GM04504 (cell line): ENCODE measurements around the gene NKPD1.
"Not testable (repeated sequence)": the region's sequence is repeated elsewhere in the genome, so short reads cannot be mapped to it uniquely, and the experiment has no call there.

ENCODE experiments used
- DNase-seq: peaks from one replicate; pipeline ENCODE4 v3.0.0-alpha.2; 2012; ENCODE audit warnings: low read depth

The NKPD1 gene

DNA sequence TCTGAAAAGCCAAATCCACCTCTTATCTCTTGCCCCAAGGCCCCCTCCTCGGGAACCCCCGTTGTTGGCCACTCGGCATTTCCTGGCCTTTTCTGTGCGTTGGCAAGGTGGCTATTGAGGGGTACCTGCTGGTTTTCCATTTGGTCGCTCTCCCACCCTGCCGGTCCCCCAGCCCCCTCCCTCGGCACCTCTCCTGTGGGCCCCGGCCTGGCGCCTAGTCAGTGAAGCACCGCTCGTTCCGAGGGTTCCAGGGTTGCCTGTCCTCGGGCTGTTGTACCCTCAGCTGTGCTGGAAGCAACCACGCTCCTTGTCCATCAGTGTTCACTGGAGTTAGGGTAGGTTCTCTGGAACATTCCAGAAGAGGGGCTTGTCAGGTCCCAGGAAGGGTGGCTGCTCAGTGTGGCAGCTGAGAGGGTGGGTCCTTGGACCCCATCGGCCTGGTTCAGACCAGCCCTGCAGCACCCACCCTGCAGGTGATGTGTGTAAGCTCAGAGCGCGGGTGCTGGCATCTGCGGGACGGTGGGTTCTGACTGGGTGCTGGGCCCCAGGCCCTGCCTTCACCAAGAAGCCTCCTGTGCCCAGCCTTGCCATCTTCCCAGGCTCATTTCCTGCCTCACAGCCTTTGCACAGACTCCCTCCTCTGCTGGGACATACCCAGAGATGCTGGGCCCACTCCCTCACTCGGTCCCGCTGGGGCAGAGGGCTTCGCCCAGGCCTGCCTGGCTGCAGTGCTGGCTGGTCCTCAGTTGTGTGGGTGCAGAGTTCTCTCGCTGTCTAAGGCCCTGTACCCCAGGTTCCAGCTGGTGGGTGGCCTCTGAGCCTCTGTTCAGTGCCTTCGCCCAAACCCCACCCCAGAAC, 21.3 kb downstream of the NKPD1 start:
- DNase-seq = no peak

DNA sequence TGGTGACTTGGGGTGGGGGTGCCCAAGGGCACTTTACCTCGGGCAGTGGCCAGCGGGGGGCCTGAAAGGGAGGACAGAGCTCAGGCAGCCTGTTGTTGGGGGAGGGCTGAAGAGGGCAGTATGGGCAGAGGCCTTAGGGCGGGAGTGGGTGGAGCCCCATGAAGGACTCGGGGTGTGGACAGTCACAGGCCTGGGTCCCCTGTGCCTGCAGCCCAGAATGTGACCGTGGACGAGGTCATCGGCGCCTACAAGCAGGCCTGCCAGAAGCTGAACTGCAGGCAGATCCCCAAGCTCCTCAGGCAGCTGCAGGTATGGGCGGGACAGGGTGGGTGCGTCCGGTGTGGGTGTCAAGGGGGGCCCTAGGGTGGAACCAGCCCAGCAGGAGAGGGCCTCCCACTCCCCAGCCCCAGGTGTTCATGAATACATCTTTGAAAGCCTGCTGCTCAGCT, 22.5 kb downstream of the NKPD1 start:
- no peak for DNase-seq

DNA sequence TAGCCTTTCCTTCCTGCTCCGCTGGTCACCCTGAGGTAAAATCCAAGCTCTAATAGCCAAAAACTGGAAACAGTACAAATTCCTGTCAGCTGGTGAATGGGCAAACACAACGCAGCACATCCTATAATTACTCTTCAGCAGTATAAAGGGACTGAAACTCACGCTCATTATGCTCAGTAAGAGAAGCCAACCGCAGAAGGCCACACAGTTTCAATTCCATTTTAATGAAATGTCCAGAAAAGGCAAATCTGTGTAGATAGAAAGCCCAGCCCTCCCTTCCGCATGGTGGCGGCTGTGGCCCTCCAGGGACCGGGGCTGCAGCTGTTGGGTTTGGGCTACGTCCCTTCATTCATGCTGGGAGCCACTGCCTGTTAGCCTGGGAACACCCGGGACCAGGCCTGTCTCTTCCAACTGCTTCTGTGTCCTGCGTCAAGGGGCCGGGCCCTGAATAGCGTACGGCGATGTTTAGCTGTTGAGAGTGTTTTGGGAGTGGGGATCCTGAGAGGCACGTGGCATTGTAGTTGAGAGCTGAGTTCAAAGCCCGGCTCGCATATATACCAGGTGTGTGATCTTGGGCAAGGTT, 23.5 kb downstream of the NKPD1 start:
- DNase-seq = no peak

DNA sequence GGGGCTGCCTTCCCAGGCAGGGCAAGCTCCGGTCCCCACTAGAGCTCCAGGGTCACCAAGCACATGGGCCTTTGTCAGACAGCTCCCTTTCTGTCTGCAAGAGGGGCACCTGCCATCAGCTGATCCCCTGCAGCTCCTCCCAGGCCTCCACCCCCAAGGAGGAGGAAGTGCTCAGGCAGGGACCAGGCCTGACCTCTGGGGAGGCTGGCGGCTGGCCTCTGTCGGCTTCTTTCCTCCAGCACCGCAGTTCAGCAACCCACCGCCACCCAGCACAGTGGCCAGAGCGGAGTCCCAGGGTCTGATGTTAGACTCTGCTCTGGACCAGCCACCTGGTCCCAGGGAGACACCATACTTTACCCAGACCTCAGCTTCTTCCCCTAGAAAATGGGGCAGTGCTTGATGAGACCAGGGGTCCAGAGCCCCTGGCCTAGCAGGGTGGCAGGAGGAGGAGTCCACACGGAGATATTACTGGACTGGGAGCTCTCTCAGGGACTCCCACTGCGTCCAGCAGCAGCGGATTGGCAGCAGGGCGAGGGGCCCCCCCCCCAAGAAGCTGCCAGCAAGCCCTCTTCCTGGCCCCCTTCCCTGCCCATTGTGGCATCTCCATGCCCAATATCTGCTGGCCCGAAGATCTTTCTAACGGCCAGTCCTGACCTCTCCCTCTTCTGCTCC, 24.1 kb downstream of the NKPD1 start:
- DNase-seq = no peak

DNA sequence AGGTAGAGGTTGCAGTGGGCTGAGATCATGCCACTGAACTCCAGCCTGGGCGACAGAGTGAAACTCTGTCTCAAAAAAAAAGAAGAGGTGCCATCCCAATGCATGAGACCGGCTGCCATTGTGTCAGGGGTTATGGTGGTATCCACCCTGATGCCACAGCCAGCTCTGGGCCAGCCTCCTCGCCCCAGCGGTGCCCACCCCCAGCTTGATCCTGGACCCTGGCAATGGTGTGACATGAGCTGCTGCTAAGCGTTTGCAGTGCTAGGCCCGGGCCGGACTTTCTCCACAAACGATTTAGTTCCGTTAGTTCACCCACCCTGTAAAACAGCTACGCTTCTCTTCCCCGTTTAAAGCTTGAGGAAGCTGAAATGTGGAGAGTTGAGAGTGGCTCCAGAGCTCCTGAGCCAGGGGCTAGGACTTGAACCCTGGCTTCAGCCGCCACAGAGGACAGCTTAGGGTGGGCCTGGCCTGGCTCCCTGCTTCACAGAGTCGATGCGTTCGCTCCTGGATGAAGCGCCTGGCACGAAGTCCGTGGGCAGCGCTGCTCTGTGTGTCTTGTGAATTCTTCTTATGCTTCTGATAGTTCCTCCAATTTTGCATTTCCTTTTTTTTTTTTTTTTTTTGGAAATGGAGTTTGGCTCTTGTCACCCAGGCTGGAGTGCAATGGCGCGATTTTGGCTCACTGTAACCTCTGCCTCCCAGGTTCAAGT, 25.5 kb downstream of the NKPD1 start:
- DNase-seq = no peak

DNA sequence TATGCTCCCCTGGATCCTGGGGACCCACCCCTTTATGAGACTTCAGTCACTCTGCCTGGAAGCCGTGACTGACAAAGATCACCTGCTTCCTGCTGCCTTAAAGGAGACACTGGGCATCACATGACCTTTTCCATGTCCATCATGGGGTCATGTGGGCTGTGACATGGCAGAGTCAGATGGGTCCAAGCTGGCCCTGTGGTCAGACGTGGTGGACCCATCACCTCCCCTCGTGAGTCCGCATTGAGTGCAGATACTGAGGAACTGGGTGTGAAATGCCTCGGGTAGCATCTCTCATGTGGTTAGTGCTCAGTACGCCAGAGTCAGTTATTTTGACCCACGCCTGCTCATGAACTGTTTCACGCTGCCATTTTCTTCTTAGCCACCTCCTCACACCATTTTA, 27.1 kb downstream of the NKPD1 start:
- DNase-seq = no peak

DNA sequence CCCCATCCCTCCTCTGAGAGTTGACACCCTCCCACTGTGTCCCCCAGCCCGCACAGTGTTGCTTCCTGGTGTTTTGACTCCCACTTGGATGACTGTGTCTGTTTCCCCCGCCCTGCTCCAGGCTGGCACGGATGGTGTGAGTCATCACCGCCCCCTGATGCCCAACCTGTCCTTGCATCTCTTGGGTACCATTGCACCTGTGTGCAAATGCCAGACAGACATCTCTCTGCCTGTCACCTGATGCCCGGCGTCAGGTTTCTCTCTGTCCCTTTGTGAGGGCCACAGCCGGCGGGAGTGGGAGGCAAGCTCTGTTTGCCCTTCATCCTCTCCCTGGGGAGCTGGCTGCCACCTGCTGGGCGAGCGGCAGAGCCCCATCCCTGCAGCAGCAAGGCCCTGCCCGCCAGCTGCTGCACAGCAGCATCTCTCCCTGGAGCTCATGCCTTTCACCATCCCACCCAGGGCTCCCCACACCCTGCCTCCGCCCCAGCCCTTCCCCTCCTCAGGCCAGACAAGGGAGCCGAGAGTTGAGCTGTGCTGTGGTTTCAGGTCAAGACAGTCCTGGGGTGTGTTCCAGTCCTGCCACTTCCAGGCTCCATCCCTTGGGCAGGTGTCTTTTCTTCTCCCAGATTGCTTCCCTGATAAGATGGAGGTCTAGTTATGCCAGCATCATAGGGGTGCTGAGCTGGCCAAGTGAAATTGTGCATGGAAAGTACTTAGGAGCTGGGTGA, 29.7 kb downstream of the NKPD1 start:
- no peak for DNase-seq

DNA sequence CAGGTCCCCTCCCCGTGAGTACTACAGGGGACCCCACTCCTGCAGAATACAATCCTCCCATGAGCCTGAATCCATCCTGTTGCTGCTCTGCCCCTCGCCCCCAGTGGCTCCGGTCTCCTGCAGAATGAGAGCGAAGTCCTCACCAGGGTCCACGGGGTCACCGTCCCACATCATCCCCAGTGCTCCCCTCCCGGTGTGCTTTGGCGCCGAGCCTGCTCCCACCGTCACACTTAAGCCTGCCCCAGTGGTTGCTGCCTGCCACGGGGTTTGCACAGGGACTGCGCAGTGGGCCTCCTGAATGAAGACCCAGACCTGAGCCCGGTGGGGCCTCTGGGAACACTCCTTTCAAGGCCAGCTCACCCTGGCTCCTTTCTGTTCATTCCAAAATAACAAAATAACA, 30.5 kb downstream of the NKPD1 start:
- no peak for DNase-seq

DNA sequence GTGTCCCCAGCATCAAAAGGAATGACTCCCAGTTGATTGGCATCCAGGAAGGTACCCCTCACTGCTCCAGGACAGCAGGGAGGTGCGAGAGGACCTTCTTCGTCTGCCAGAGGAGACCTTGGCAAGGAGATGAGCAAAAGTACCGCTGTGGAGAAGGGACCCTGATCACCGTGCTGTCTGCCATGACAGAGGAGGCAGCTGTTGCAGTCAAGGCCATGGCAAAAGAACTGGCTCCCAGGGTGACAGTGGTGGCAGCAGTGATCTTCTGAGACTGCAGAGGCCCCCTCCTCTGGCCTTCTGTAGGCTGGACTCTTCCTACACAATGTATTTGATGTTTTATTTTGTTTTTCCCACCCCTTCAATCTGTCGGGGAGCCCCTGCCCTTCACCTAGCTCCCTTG, 32.0 kb downstream of the NKPD1 start:
- no peak for DNase-seq

DNA sequence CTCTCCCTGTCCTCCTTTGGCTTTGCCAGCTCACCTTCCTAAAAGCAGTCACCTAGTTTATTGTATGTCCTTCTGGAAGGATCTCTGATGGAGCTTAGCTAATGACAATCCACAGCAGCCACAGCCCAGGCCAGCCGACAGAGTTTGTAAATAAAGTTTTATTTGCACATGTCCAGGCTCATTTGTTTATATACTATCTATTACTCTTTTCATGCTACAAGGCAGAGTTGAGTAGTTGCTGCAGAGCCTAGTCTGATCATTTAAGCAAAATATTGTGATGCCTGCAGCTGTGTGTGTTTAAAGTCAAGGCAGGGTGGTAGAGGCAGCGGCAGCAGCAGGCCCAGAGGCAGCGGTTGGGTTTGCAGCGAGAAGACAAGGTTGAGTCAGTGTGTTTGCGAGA, 32.6 kb downstream of the NKPD1 start:
- DNase-seq = no peak

DNA sequence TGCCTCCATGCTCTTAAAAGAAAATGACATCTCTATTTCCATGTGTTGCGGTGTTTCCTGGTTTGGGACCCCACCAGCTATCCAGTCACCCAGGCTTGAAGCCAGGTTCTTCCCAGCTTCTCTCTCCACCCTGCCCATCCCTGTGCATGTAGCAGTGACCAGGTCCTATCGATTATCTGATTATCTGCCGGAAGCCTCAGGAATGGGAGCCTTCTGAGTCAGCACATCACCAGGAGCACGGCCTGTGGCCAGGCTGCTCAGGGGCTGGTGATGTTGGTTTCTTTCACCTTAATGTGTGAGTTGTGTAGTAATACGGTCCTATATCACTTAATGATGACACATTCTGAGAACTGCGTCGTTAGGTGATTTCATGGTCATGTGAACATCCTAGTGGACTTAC, 34.1 kb downstream of the NKPD1 start:
- DNase-seq = no peak

DNA sequence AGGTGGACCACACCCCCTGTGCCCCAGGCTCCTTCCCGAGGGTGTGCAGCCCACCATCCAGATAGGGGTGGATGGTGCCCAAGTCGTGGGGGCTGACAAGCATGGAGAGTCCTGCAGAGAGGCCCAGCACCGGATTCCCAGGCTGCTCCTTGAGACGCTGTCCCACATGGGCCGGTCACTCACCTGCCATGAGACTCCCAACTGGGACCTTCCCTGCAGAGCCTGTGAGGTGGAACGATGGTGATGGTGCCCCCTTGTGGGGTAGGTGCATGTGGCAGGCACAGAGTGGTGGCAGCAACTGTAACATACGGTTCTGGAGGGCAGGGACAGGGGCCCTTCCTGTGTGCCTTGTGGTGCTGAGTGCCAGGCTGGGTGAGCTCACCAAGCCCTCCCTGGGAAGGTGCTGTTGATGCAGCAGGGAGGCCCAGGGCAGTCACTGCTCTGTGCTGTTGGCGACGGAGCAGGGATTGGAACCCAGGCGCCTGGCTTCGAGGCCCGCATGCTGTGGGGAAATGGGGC, 34.7 kb downstream of the NKPD1 start:
- peak; percentile 19 for DNase-seq

DNA sequence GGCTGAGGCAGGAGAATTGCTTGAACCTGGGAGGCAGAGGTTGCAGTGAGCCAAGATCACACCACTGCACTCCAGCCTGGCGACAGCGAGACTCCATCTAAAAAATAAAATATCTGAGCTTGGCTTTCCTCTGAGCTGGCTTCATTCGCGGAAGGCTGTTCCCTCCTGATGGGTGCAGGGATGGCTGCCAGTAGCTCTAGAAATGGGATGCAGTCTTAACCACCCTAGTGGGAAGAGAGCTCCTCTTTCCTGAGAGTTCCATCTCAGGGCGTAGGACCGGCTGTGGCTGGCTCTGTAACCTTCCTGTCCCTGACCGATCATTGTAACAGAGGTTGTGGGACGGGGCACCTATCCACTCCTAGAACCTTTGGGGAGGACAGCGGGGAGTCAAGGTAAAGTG, 35.4 kb downstream of the NKPD1 start:
- no peak for DNase-seq

DNA sequence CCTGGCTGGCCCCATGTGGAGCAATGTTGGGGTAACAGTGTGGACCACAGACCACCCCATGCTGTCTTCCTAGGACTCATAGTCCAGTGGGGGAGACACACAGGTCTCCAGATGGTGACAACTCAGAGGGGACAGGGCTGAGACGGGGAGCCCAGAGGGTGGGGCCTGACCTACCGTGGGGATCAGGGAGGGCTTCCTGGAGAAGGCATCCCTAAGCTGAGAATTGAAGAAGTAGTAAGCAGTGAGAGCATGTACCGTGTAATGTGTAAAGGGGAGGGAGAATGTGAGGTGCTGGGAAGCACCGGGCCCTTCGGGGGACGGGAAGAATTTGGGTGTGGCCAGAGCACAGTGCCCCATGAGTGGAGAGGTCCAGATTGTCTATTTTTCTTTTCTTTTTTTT, 36.8 kb downstream of the NKPD1 start:
- no peak for DNase-seq

DNA sequence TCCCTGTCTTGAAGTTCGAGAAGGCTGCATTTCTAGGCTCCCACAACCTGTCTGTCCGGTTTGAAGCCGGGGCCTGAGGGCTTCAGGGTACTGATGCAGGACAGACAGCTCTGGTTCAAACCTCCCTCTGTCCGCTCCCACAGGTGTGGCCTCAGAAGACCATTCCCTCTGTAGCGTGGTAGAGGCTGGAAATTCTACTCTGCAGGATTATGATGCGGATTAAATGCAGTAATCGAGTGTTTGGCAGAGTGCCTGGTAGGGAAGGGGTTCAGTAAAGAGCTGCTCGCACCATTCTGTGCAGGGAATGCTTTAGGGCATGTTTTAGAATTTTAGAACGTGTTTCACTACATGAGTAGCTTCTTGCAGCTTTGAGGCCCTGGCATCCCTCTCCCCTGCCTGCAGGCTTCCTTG, 37.3 kb downstream of the NKPD1 start:
- no peak for DNase-seq

DNA sequence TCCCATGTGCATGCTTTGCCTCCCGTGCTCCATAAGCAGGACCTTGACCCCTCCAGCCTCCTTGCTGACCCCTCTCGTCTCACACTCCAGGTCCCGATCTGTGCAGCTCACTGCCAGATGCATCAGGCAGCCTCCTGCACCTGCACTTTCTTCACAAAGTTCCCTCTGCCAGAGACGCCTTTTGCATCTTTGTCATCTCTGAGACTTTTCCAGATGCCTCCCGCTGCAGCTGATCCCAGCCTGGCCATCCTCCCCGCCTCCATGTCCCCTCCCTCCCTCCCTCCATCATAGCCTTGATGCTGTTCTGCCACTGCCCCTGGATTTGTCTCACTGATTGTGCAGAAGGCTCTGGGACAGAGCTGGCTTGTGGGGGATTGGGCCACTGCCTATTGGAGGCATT, 38.0 kb downstream of the NKPD1 start:
- no peak for DNase-seq

DNA sequence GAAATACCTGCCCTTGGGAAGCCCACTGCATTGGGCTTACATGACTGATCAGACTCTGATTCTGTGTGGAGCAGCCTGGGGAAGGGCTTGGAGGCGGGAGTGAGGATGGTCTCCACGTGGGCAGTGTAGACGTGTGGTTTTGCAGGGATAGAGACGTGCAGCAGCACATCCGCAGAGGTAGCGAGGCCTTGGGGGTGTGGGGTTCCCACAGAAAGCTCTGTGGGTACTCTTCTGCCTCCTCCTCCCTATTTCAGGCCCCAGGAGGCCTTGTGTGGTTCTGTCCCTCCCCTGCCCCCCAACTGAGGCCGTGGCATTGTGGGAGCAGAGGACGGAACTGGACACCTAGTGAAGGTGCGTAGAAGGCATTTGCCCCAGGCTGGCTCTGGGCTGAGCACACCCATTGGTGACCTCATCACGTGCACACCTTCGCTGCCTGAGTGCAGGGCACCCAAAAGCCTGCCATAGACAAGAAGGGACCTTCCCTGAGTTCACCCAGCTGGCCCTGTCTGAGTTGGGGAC, 38.9 kb downstream of the NKPD1 start:
- no peak for DNase-seq

DNA sequence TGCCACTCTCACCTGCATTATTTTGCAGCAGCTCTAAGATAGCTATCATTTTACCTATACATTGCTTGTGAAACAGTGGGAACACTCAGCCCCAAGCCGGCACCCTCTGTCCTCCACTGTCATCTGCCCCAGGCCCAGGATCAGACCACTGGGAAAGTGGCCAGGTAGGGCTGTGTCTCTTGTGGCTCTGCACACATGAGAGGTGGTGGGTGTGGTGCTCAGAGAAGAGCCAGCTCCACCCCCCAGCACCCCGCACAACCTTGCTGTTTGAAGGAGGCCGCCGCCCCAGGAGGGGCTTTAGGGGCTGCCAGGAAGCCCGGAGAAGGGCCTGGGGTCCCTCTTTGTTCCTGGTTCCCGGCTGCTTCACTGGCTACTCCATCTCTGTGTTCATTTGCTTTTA, 41.2 kb downstream of the NKPD1 start:
- no peak for DNase-seq

DNA sequence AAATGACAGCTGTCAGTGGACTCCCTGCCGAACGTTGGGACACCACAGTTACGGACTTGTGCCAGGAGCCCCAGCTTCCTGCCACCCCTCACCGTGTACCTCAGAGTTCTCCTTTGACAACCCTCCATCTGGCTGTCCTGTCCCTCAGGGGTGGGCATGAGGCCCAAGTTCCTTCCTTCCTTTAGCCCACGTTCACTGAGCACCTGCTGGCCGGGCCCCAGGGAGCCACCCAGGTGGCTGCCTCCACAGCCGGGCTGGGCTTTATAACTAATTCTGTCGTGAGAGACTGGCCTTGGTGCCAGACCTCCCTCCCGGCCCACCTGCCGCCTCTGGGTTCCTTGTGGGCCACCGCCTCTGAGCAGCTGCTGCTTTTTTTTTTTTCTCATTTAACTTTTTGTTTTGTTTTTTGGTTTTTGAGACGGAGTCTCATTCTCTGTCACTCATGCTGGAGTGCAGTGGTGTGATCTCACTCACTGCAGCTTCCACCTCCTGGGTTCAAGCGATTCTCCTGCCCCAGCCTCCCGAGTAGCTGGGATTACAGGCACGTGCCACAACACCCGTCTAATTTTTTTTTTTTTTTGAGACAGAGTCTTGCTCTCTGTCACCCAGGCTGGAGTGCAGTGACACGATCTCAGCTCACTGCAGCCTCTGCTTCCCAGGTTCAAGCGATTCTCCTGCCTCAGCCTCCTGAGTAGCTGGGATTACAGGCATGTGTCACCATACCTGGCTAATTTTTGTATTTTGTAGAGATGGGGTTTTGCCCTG, 42.0 kb downstream of the NKPD1 start:
- DNase-seq = not testable (repeated sequence)

DNA sequence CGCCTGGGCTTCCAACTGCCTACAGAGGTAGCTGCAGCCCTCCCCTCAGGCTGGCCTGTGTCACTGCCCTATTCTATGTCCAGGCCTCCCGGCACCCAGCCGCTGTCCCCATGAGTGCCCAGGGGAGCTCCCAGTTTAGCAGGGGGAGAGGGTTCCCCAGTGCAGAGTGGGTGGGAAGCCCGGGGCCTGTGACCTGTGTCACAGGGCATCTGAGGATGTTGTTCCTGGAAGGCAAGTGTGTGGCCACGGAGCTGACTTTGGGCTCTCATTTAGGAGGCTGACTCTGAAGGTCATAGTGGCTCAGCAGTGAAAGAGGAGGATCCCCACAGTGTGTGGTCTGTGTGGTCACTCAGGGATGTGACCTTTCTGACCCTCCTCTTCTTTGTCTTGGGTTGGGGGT, 42.7 kb downstream of the NKPD1 start:
- DNase-seq = no peak

DNA sequence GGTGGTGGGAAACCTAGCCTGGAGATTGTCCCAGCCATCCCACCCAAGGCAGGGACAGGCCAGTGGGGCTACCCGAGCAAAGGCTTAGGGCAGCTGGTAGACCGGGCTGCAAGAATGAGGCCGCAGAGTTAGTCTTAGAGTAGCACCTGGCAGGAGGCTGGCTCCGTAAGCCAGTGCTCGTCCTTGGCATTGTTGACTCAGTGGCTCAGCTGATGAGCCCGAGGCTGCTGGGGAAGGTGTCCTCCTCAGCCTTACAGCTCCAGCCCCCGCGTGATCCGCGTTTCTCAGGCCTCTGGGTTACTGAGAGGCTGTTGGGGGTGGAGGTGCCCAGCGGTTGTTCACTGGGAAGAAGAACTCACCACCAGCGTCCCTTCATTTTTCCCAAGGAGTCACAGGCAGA, 43.1 kb downstream of the NKPD1 start:
- DNase-seq = no peak
